Activated B cell treated with CpG ODN at 0.5 μM for 24 hours (primary cell): ENCODE measurements around the gene SEMA4F. TPM values are rescaled to one million over a fixed set of nuclear protein-coding genes. Genes with fewer than 3 reads are reported as not detected.
A peak's percentile ranks its signal among the peaks of the same experiment; 100 is the strongest.

Experiments used
- ATAC-seq: fragments of 200-7000 bp; cut with Tn5 transposase; one replicate; pipeline ENCODE4 v1.10.0; 2021; ENCODE audit warnings: low read depth, mild to moderate bottlenecking, moderate library complexity
- CTCF ChIA-PET: fragments of 350-600 bp; sonication (Branson Sonifier 250); formaldehyde crosslinking; loops from one replicate; lab custom pipeline; 2021; ENCODE audit warnings: antibody characterized with exemption; lab: Charles Lee
- POLR2A ChIA-PET: fragments of 350-600 bp; sonication (Branson Sonifier 250); formaldehyde crosslinking; loops from one replicate; lab custom pipeline; 2021; ENCODE audit warnings: antibody characterized with exemption; lab: Charles Lee
- DNase-seq: peaks from one replicate; pipeline ENCODE4 v3.0.0; 2022
- H3K27ac Mint-ChIP-seq: one replicate; pipeline ENCODE4 v1.8.0; 2020; ENCODE audit warnings: mixed read lengths
- H3K27me3 Mint-ChIP-seq: one replicate; pipeline ENCODE4 v1.8.0; 2021; ENCODE audit warnings: mixed read lengths
- H3K36me3 Mint-ChIP-seq: one replicate; pipeline ENCODE4 v1.8.0; 2021; ENCODE audit warnings: low read depth, mixed read lengths
- H3K4me1 Mint-ChIP-seq: one replicate; pipeline ENCODE4 v1.8.0; 2021; ENCODE audit warnings: mixed read lengths
- H3K4me3 Mint-ChIP-seq: one replicate; pipeline ENCODE4 v1.8.0; 2020; ENCODE audit warnings: mild to moderate bottlenecking, mixed read lengths
- H3K9me3 Mint-ChIP-seq: one replicate; pipeline ENCODE4 v1.8.0; 2020; ENCODE audit warnings: mixed read lengths
- CTCF ChIP-seq: fragments of 200-600 bp; IDR thresholded peaks from one replicate; pipeline ENCODE4 v1.8.0; 2022; ENCODE audit warnings: antibody characterized with exemption, mild to moderate bottlenecking
- intact Hi-C: fragments of 100-400 bp; cut with micrococcal nuclease; formaldehyde crosslinking; loops from one replicate; pipeline ENCODE4 v1.15.1; 2024
- total RNA-seq: library from RNA; stranded (reverse); gene quantifications from 2 replicates; pipeline ENCODE4 v1.2.3, GENCODE V29; 2022

The SEMA4F gene
- total RNA-seq, 1 donor from 2014 or later = 11.6 TPM

DNA sequence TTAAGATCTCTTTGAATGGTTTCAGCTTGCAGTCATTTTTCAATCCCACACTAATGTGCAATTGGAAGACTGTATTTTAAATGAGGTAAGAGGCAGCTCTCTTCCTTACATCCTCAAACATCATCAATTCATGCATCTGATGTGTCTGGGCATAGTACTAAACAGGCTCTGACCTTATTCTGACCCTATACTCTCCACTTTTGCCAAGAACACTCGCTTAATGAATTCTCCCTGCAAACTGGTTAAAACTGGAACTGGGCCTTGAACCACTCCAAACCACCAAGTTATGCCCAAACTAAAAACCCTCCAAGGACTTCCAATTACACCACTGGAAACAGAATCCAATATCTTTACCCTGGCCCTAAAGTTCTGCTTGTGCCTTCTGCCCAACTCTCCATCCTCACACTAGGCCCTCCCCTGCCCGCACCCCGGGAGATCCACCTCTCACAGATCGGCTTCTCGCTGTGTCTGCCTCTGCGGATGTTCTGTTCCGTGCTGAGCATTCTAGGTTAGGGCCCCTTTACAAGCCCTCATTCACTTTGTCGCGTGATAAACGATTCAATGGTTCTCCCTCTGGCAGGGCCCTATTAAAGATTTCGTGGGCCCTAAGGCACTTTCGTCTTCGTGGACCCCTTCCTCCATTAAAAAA is 7.1 kb upstream of the SEMA4F start:
- ChIA-PET CTCF (no interaction called here), POLR2A (no interaction called here)
- ATAC-seq (no peak), DNase-seq (no peak)
- Mint-ChIP-seq H3K27ac (no peak overlapping the region), H3K27me3 (peaks cover 37% of the 10 kb centered on the region), H3K4me1 (peaks cover 2% of the 10 kb centered on the region), H3K36me3 (no peaks in the 10 kb centered on the region), H3K4me3 (no peak overlapping the region), H3K9me3 (no peaks in the 10 kb centered on the region)
- no peak for TF ChIP-seq CTCF
- intact Hi-C loops = no loop called here

GRCh38 chr2:74648009-74648443 is 6.0 kb upstream of the SEMA4F start, which contains the start of gene M1AP:
Gene M1AP, minus strand, starts transcription at chr2:74648330. Its CDS starts 8,055 bp downstream, at chr2:74640275.
- Mint-ChIP-seq H3K4me3 (no peak within 1 kb of the TSS), H3K27me3 (peaks cover 37% of the 10 kb centered on the region), H3K27ac (no peak within 1 kb of the TSS), H3K4me1 (peaks cover 2% of the 10 kb centered on the region), H3K9me3 (no peaks in the 10 kb centered on the region), H3K36me3 (no peaks in the 10 kb centered on the region)
- ChIA-PET POLR2A (no interaction called here), CTCF (no interaction called here)
- intact Hi-C loops = no loop called here
- ATAC-seq = peak; percentile 68
- TF ChIP-seq CTCF = no peak
- DNase-seq = peak; percentile 22

DNA sequence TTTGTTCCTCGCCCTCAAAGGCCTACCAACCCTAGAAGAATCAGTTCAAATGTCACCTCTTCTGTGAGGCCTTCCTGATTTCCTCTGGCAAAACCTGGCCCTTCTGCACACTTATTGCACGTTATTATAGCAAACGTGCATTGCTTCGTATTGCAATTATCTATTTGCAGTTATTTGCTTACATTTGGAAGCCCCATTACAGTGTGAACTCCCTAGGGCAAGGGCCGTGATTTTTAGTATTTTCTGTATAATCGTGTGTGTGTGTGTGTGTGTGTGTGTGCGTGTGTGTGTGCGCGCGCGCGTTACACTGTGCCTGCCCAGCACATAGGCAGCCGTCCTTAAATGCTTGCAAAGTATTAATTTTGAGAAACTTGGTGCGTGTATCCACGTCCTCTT is 460 bp upstream of the SEMA4F start:
- Mint-ChIP-seq H3K9me3 (no peaks in the 10 kb centered on the region), H3K27ac (peak overlapping the region; percentile 82), H3K36me3 (peaks cover 10% of the 10 kb centered on the region), H3K27me3 (peaks cover 15% of the 10 kb centered on the region), H3K4me1 (peaks cover 16% of the 10 kb centered on the region), H3K4me3 (peak overlapping the region; percentile 91)
- TF ChIP-seq CTCF = no peak
- DNase-seq (no peak), ATAC-seq (peak; percentile 26)
- ChIA-PET POLR2A (interaction anchor here (0.7 to 1.1 kb wide), 5 partner anchors 60 to 1420 kb away, joined by 3 read pairs; partner anchors contain the start of genes HK2, PRADC1 and TPRKB), CTCF (no interaction called here)
- intact Hi-C loops = loop anchor here (5.0 to 10.0 kb wide), 5 partner anchors 149 to 1581 kb away; partner anchors contain the start of genes CCT7, DGUOK, PCGF1 and PRADC1

DNA sequence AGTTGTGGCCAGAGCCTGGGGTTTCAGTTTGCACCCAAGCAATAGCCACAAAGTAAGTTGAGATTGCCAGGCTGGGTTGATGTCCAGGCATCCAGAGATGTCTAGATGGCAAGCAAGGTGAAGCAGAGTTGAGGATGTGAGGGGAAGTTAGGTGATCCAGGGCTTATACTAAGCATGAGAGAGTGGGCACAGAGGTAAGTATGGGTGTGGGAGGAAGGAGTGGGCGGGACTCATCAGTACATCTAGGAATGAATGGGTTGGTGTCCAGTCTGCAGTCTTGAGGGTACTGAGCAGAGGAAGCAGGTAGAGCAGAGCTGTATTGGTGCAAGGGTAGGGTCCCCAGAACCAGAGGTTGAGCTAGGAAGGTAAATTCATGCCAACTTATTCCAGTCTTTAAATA is 1.5 kb downstream of the SEMA4F start:
- Mint-ChIP-seq H3K27ac (no peak overlapping the region), H3K4me1 (peaks cover 16% of the 10 kb centered on the region), H3K27me3 (peaks cover 2% of the 10 kb centered on the region), H3K36me3 (peaks cover 18% of the 10 kb centered on the region), H3K4me3 (no peak overlapping the region), H3K9me3 (no peaks in the 10 kb centered on the region)
- POLR2A ChIA-PET = no interaction called here
- DNase-seq (no peak), ATAC-seq (no peak)
- intact Hi-C loops = loop anchor here (2.0 to 10.0 kb wide), 3 partner anchors 151 to 731 kb away; partner anchors contain the start of genes DGUOK, PCGF1 and POLE4
- CTCF ChIA-PET = no interaction called here
- TF ChIP-seq CTCF = no peak

GRCh38 chr2:74658516-74658915 is 4.5 kb downstream of the SEMA4F start:
- POLR2A ChIA-PET = no interaction called here
- peaks cover 15% of the 10 kb centered on the region for H3K4me1 Mint-ChIP-seq
- H3K27ac Mint-ChIP-seq = no peak overlapping the region
- intact Hi-C loops = loop anchor here (10.0 kb wide), 2 partner anchors 154 to 734 kb away; partner anchors contain the start of genes DGUOK and PCGF1
- no peak overlapping the region for H3K4me3 Mint-ChIP-seq
- H3K36me3 Mint-ChIP-seq = peaks cover 24% of the 10 kb centered on the region
- no peaks in the 10 kb centered on the region for H3K27me3 Mint-ChIP-seq
- DNase-seq = no peak
- TF ChIP-seq CTCF = no peak
- no peaks in the 10 kb centered on the region for H3K9me3 Mint-ChIP-seq
- CTCF ChIA-PET = no interaction called here
- ATAC-seq = no peak
